Activated CD8-positive, alpha-beta T cell treated with anti-CD3 and anti-CD28 coated beads, Interleukin-2, amount 10 ng/mL, durations not matched to agents 7 days and 5 days (primary cell): ENCODE results near the gene SIGLEC10. TPM values are rescaled to one million over a fixed set of nuclear protein-coding genes. Genes with fewer than 3 reads are reported as not detected.
A peak's percentile ranks its signal among the peaks of the same experiment; 100 is the strongest.

Experiments
- ATAC-seq: fragments of 150-1000 bp; cut with Tn5 transposase; one replicate; pipeline ENCODE4 v1.10.0; 2021; ENCODE audit warnings: moderate library complexity
- CTCF ChIA-PET: fragments of 350-600 bp; sonication (Branson Sonifier 250); formaldehyde crosslinking; loops from one replicate; lab custom pipeline; 2021; ENCODE audit warnings: antibody characterized with exemption; lab: Charles Lee
- POLR2A ChIA-PET: fragments of 350-600 bp; sonication (Branson Sonifier 250); formaldehyde crosslinking; loops from one replicate; lab custom pipeline; 2021; ENCODE audit warnings: antibody characterized with exemption; lab: Charles Lee
- DNase-seq: peaks from one replicate; pipeline ENCODE4 v3.0.0-alpha.2; 2020
- H3K27ac Mint-ChIP-seq: one replicate; pipeline ENCODE4 v1.8.0; 2021; ENCODE audit warnings: mild to moderate bottlenecking, mixed read lengths
- H3K27me3 Mint-ChIP-seq: one replicate; pipeline ENCODE4 v1.8.0; 2021; ENCODE audit warnings: low read depth, mixed read lengths
- H3K36me3 Mint-ChIP-seq: one replicate; pipeline ENCODE4 v1.8.0; 2021; ENCODE audit warnings: low read depth, mixed read lengths
- H3K4me1 Mint-ChIP-seq: one replicate; pipeline ENCODE4 v1.8.0; 2021; ENCODE audit warnings: low read depth, mixed read lengths
- H3K4me3 Mint-ChIP-seq: one replicate; pipeline ENCODE4 v1.8.0; 2021; ENCODE audit warnings: mild to moderate bottlenecking, mixed read lengths
- H3K9me3 Mint-ChIP-seq: one replicate; pipeline ENCODE4 v1.8.0; 2022; ENCODE audit warnings: mixed read lengths; ENCODE audit not compliant: insufficient read depth
- total RNA-seq, 2 experiments: library from RNA; stranded (reverse); gene quantifications; one replicate each; pipeline ENCODE4 v1.2.3, GENCODE V29; 2021

SIGLEC10 gene
- total RNA-seq, 2 experiments from 2014 or later: 0.83 to 0.92 TPM

DNA sequence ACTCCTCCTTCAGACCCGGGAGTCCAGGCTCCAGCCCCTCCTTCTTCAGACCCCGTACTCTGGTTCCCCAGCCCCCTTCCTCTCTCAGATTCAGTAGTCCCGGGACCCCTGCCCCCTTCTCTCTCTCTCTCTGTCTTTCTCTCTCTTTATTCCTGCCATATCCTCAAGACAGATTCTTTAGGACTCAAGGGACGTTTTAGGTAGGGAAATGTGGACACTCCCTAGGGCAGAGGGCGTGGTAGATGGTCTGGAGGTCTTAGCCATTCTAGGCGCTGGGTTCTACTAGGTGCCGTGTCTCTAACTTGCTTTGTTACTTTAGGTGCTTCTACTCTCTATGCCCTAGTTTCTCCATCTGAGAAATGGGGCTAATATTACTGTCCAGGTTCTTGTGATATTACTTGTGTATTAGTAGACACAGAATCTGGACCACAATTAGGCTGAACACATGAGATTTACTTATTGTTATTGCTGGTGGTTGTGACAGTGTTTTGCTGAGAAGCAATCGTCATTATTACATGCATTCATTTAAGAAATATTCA, 26.3 kb downstream of the SIGLEC10 start:
- ChIA-PET POLR2A (interaction anchor here (0.7 kb wide), 1 partner anchor 11 kb away, joined by 3 read pairs; no protein-coding TSS in a partner anchor), CTCF (interaction anchor here (0.8 kb wide), 1 partner anchor 52 kb away, joined by 3 read pairs; no protein-coding TSS in a partner anchor)
- H3K27me3 Mint-ChIP-seq: no peaks in the 10 kb centered on the region
- ATAC-seq (no peak), DNase-seq (no peak)
- peaks cover 53% of the 10 kb centered on the region for H3K4me1 Mint-ChIP-seq
- no peak overlapping the region for H3K4me3 Mint-ChIP-seq
- H3K27ac Mint-ChIP-seq: peak overlapping the region; percentile 78
- H3K36me3 Mint-ChIP-seq: peaks cover 6% of the 10 kb centered on the region
- no peaks in the 10 kb centered on the region for H3K9me3 Mint-ChIP-seq

DNA sequence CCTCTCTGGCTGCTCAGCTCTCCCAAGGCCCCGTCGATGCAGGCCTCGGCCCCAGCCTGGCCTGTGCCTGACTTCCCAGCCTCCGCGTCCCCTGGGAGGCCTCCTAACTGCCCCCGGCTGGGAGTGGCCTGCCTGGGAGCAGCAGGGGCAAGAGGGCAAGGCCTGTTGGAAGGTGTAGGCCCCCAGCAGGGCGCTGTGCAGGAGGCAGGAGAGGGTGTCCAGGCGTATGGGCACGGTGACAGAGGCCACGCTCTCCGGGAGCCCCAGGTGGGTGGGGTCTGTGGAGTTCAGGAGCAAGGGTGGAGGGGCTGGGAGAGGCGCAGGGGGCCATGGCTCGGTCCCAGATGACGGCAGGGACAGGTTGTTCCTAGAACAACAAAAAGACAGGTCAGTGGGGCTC, 28.3 kb downstream of the SIGLEC10 start:
- H3K36me3 Mint-ChIP-seq: no peaks in the 10 kb centered on the region
- ChIA-PET POLR2A (no interaction called here), CTCF (interaction anchor here (0.7 kb wide), 1 partner anchor 9 kb away, joined by 3 read pairs; no protein-coding TSS in a partner anchor)
- H3K27ac Mint-ChIP-seq: no peak overlapping the region
- H3K27me3 Mint-ChIP-seq: no peaks in the 10 kb centered on the region
- DNase-seq (no peak), ATAC-seq (no peak)
- H3K4me3 Mint-ChIP-seq: no peak overlapping the region
- no peaks in the 10 kb centered on the region for H3K9me3 Mint-ChIP-seq
- H3K4me1 Mint-ChIP-seq: peaks cover 36% of the 10 kb centered on the region

DNA sequence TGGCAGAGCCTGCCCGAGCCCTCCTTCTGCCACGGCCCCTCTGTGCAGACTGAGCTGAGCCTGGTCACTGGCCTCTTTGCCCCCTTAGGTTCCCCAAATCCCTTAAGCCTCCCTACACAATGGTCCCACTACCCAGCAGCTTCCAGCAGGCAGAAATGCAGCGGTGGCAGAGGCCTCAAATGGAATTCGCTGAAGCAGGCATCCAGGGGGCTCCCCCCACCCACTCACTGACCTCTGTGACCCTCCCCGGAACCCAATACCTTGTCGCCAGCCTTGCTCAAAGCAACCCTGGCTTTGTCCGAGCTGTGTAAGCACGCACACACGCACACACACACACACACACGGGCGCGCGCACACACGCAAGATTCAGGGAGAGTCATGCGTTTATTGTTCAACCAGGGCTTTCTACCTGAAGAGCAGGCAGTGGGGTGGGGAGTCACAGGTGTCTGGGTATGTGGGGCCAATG, 29.5 kb downstream of the SIGLEC10 start, which contains the start of gene LIM2:
TSS of gene LIM2 (minus strand) at position 51 of the 466 bp plus-strand sequence. CDS start 531 bp downstream, outside the sequence.
- no peak within 1 kb of the TSS for H3K4me3 Mint-ChIP-seq
- DNase-seq: no peak
- peak within 1 kb of the TSS; percentile 45 for H3K27ac Mint-ChIP-seq

DNA sequence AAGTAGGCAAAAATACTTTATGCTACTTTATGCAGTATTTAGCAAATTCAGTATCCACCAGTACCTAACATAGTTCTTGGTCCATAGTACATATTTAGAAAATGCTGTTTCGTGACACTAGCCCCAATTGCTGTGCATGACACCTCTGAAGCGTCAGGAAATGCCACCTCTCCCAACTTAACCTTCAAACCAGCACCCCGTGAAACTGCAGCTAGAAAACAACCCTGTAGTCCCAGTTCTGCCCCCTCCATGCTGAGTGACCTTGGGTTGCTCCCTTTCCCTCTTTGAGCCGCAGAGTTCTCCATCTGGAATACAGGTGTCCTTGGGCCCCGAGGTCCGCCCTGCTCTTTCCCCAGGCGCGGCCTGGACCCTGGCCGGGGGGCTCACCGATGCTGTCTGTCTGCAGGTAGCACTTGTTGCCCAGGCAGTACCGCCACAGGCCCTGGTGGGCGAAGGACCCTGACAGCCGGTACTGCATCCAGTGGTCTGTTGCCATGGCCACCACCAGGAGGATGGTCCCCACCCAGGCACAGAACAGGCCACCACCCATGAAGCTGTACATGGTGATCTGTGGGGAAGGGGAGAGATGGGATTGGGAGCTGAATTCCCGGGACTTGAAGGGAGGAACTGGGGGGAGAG, 30.4 kb downstream of the SIGLEC10 start:
- H3K36me3 Mint-ChIP-seq: peaks cover under 1% of the 10 kb centered on the region
- CTCF ChIA-PET: no interaction called here
- ATAC-seq (peak; percentile 33), DNase-seq (no peak)
- H3K9me3 Mint-ChIP-seq: no peaks in the 10 kb centered on the region
- H3K4me3 Mint-ChIP-seq: no peak overlapping the region
- H3K4me1 Mint-ChIP-seq: peaks cover 23% of the 10 kb centered on the region
- H3K27ac Mint-ChIP-seq: peak overlapping the region; percentile 45
- H3K27me3 Mint-ChIP-seq: no peaks in the 10 kb centered on the region
- POLR2A ChIA-PET: no interaction called here

More for the DNA sequence above, 29.5 kb downstream of the SIGLEC10 start, which contains the start of gene LIM2:
- Mint-ChIP-seq H3K4me1 (peaks cover 28% of the 10 kb centered on the region), H3K27me3 (no peaks in the 10 kb centered on the region), H3K36me3 (no peaks in the 10 kb centered on the region), H3K9me3 (no peaks in the 10 kb centered on the region)
- ChIA-PET POLR2A (no interaction called here), CTCF (no interaction called here)
- ATAC-seq: no peak

DNA sequence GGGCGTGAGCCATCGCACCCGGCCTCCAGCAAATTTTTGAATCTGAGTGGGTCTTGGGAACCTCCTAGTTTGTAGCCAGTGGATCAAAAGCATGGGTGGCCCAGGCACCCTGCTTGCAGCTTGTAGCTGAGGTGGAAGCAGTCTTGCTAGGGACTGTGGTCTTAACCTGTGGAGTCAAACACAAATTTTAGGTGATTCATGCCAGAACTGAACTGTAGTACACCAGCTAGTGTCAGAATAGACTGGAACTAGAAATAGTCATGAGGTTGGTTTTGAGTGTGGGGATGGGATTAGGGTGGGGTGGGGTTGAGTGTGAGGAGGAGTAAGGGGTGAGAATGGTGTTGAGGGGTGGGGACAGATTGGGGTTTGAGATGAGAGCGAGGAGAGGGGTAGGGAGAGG, 35.4 kb downstream of the SIGLEC10 start:
- Mint-ChIP-seq H3K27ac (no peak overlapping the region), H3K4me1 (peaks cover 26% of the 10 kb centered on the region), H3K4me3 (no peak overlapping the region), H3K36me3 (peaks cover 5% of the 10 kb centered on the region), H3K27me3 (no peaks in the 10 kb centered on the region), H3K9me3 (no peaks in the 10 kb centered on the region)
- POLR2A ChIA-PET: interaction anchor here (1.5 kb wide), 1 partner anchor 9 kb away, joined by 6 read pairs; the partner anchor contains the start of gene NKG7
- DNase-seq (no peak), ATAC-seq (no peak)
- CTCF ChIA-PET: interaction anchor here (1.6 kb wide), 1 partner anchor 14 kb away, joined by 6 read pairs; no protein-coding TSS in a partner anchor

DNA sequence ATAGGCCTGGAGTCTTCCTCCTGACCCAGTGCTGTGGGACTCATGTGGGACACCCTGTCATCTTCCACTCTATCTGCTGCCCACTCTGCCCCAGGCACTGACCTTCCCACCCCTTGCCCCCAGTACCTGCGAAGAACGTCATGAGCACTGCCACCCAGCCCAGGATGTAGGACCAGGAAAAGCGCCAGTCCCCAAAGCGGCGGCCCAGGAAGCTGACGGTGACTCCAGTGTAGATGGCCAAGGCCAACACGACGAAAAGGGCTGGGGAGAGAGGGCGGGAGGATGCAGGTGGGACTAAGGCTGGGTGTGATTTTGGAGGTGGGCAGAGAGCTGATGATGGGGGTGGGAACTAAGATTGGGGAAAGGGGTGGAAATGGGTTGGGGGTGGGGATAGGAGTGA, 37.1 kb downstream of the SIGLEC10 start:
- no peak for DNase-seq

DNA sequence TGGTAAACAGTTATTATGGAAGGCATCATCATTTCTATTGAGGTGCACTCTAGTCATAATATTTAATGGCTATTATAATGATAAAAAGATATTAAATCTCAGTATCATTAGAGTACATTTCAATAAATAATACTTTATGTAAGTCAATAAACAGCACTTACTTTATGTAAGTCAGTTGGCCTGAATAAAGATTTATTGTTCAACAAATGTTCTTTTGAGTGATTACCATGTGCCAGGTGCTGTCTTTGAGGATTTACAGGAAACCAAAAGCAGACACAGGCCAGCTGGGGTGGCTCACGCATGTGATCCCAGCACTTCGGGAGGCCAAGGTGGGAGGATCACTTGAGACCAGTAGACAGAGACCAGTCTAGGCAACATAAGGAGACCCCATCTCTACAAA, 40.0 kb downstream of the SIGLEC10 start:
- Mint-ChIP-seq H3K27me3 (no peaks in the 10 kb centered on the region), H3K36me3 (peaks cover 21% of the 10 kb centered on the region), H3K4me3 (no peak overlapping the region), H3K27ac (no peak overlapping the region), H3K4me1 (peaks cover 71% of the 10 kb centered on the region), H3K9me3 (no peaks in the 10 kb centered on the region)
- ChIA-PET CTCF (no interaction called here), POLR2A (interaction anchor here (4.0 kb wide), 1 partner anchor 18 kb away, joined by 18 read pairs; no protein-coding TSS in a partner anchor)
- DNase-seq (no peak), ATAC-seq (no peak)

More for the DNA sequence above, 37.1 kb downstream of the SIGLEC10 start:
- no peak for ATAC-seq
- Mint-ChIP-seq H3K9me3 (no peaks in the 10 kb centered on the region), H3K36me3 (peaks cover 6% of the 10 kb centered on the region), H3K27me3 (no peaks in the 10 kb centered on the region), H3K4me3 (no peak overlapping the region), H3K4me1 (peaks cover 42% of the 10 kb centered on the region), H3K27ac (peak overlapping the region; percentile 26)
- ChIA-PET POLR2A (interaction anchor here (1.3 kb wide), 1 partner anchor 10 kb away, joined by 3 read pairs; the partner anchor contains the start of gene C19orf84), CTCF (interaction anchor here (1.6 kb wide), 1 partner anchor 15 kb away, joined by 6 read pairs; no protein-coding TSS in a partner anchor)

DNA sequence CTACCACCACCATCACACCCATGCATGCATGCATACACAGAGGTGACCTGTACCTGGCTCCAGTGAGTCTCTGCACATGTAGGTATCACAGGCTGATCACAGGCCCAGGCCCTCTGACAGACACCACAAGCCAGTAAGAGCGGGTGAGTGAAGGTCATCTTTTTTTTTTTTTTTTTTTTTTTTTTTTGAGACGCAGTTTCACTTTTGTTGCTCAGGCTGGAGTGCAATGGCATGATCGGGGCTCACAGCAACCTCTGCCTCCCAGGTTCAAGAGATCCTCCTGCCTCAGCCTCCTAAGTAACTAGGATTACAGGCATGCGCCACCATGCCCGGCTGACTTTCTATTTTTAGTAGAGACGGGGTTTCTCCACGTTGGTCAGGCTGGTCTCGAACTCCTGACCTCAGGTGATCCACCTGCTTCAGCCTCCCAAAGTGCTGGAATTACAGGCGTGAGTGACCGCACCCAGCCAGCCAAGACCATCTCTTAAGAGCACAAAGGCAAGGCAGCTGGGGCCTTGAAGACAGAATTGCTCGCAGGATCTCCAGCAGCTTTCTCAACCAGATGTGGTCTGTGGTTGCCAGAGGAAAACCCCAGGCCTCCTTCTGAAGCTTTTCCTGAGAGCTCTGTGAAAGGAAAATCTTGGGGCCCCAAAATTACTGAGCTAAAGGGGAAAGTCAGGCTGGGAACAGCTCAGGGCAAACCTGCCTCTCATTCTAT, 41.8 kb downstream of the SIGLEC10 start:
- H3K27me3 Mint-ChIP-seq: no peaks in the 10 kb centered on the region
- ChIA-PET POLR2A (interaction anchor here (1.0 to 4.0 kb wide), 2 partner anchors 10 to 19 kb away, joined by 3 to 18 read pairs; no protein-coding TSS in a partner anchor), CTCF (interaction anchor here (1.8 kb wide), 1 partner anchor 23 kb away, joined by 6 read pairs; no protein-coding TSS in a partner anchor)
- peaks cover 28% of the 10 kb centered on the region for H3K36me3 Mint-ChIP-seq
- DNase-seq: peak; percentile 66
- no peaks in the 10 kb centered on the region for H3K9me3 Mint-ChIP-seq
- H3K4me3 Mint-ChIP-seq: peak overlapping the region; percentile 66
- H3K4me1 Mint-ChIP-seq: peaks cover 74% of the 10 kb centered on the region
- no peak for ATAC-seq
- peak overlapping the region; percentile 100 for H3K27ac Mint-ChIP-seq

DNA sequence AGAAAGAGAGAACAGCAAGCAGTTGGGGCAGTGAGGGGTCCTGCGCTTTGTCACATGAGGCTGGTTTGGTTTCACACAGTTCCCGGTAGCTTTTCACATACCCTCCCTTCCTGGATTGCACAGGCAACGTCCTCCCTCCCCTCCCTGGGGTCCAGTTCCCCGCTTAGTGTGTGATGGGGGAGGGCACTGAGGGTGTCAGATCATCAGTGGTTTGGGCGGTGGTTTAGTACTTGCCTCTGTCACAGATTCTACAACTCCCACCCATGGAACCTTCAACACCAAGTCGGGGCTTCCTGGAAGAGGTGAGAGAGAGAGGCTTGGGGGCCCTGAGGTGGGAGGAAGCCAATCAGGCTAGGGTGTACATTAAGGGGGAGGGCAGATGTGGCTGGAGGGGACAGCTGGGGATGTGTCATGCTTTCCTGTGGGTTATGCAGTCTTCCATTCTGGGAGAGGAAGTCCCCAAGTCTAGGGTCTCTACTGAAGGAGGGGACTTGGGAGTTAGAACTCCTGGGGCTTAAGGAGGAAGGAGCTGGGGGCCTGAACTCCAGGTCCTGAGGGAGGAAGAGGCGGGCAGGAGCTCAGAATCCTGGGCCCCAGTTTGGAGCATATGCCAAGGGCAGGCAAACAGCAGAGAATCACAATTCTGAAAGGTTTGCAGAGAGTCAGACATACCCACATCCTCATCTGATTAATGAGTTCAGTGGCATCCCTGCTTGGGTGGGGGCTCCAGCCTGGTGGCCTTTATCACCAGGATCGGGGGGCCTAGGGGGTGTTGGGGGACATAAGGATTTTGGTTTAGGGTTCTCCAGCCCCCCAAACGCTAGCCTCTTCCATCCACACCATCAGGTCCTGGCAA, 44.6 kb downstream of the SIGLEC10 start, which contains the start of gene NKG7:
TSS of gene NKG7 (minus strand) at position 6 of the 856 bp plus-strand sequence. CDS start 119 bp downstream, outside the sequence.
- CTCF ChIA-PET: interaction anchor here (1.1 to 5.8 kb wide), 6 partner anchors 22 to 214 kb away, joined by 3 to 39 read pairs (median 5); no protein-coding TSS in a partner anchor
- POLR2A ChIA-PET: interaction anchor here (0.7 to 5.6 kb wide), 8 partner anchors 9 to 69 kb away, joined by 3 to 68 read pairs (median 6); partner anchors contain the start of gene VSIG10L
- H3K9me3 Mint-ChIP-seq: no peaks in the 10 kb centered on the region
- H3K4me3 Mint-ChIP-seq: peak within 1 kb of the TSS; percentile 96
- H3K27me3 Mint-ChIP-seq: no peaks in the 10 kb centered on the region
- peak; percentile 95 for DNase-seq
- peaks cover 40% of the 10 kb centered on the region for H3K36me3 Mint-ChIP-seq
- peaks cover 83% of the 10 kb centered on the region for H3K4me1 Mint-ChIP-seq
- peak; percentile 81 for ATAC-seq
- peak within 1 kb of the TSS; percentile 100 for H3K27ac Mint-ChIP-seq

DNA sequence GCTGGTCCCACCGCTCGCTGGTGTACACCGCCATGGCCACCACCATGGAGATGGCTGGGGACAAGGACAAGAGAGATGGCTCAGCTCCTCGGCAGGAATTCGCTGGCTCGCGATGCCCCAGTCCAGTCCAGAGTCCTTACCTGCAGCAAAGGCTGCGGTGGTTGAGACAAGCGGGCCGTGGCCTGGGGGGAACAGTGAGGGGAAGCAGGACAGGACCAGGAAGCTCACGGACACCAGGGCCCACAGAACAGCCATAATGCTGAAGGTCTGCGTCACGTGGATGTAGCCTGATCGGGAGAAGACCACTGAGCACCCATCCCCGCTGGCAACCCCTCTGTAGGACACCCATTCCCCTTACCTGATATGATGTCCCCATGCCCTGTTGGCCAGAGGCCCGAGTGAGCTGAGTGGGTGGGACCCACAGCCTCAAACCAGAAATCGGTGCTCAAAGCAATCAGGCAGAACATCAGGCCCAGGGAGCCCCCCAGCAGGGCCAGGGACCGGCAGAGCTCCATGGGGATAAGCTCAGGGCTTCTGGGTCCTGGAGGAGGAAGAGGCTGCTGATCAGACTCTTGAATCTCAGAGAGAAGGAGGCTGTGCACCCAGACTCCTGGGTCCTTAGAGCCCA, 45.3 kb downstream of the SIGLEC10 start:
- peaks cover 91% of the 10 kb centered on the region for H3K4me1 Mint-ChIP-seq
- ATAC-seq: no peak
- peak overlapping the region; percentile 96 for H3K4me3 Mint-ChIP-seq
- no peaks in the 10 kb centered on the region for H3K27me3 Mint-ChIP-seq
- H3K27ac Mint-ChIP-seq: peak overlapping the region; percentile 100
- ChIA-PET POLR2A (interaction anchor here (0.8 to 5.6 kb wide), 8 partner anchors 9 to 76 kb away, joined by 3 to 68 read pairs (median 6); partner anchors contain the start of gene VSIG10L), CTCF (interaction anchor here (1.1 to 5.8 kb wide), 6 partner anchors 22 to 213 kb away, joined by 3 to 39 read pairs (median 5); no protein-coding TSS in a partner anchor)
- H3K36me3 Mint-ChIP-seq: peaks cover 46% of the 10 kb centered on the region
- no peak for DNase-seq
- H3K9me3 Mint-ChIP-seq: no peaks in the 10 kb centered on the region
